ENCODE measurements around the gene GNA12.

The GNA12 gene

DNA sequence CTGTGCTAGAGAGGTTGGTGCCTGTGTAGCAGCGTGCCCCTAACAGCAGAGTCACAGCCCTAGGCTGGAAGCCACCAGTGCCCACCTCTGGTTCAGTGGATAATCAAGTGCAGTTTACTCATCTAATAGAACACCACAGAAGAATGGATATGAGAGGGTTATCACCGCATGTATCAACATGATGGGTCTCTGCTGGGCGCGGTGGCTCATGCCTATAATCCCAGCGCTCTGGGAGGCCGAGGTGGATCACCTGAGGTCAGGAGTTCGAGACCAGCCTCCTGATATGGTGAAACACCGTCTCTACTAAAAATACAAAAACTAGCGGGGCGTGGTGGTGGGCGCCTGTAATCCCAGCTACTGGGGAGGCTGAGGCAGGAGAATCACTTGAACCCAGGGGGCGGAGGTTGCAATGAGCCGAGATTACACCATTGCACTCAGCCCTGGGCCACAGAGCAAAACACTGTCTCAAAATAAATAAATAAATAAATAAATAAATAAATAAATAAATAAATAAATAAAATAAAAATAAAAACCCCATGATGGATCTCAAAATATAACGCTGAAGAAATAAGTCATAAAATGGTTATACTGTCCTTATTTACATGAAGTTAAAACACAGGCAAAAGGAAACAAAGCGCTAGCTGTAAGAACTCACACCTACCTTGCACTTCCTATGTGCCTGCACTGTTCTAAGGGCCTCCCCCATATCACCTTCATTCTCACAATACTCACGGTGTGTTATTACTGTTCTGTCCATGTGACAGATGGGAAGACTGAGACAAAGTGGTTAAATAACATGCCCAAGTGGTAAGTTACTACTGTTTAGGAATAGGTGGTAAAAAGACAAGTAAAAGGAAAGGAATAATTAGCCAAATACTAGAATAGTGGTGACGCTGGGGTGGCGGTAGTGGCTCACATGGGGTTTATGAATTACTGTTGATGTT, 85.2 kb downstream of the GNA12 start:
- no peak for TF ChIP-seq EP300 (IDR thresholded peaks at IDR 0.05; ENCODE audit: borderline replicate concordance)
- TF ChIP-seq ZBTB7A (IDR thresholded peaks at IDR 0.05; ENCODE audit: low read depth) = no peak
- TF ChIP-seq, protein P1, sequence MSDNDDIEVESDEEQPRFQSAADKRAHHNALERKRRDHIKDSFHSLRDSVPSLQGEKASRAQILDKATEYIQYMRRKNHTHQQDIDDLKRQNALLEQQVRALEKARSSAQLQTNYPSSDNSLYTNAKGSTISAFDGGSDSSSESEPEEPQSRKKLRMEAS (IDR thresholded peaks at IDR 0.05) = no peak
- TF ChIP-seq TAF1 (IDR thresholded peaks at IDR 0.05; ENCODE audit: low read depth) = no peak
- no peak for TF ChIP-seq RAD21 (IDR thresholded peaks at IDR 0.05; ENCODE audit: low read depth)
- no peak for TF ChIP-seq TEAD4 (IDR thresholded peaks at IDR 0.05)
- TF ChIP-seq, protein P2, sequence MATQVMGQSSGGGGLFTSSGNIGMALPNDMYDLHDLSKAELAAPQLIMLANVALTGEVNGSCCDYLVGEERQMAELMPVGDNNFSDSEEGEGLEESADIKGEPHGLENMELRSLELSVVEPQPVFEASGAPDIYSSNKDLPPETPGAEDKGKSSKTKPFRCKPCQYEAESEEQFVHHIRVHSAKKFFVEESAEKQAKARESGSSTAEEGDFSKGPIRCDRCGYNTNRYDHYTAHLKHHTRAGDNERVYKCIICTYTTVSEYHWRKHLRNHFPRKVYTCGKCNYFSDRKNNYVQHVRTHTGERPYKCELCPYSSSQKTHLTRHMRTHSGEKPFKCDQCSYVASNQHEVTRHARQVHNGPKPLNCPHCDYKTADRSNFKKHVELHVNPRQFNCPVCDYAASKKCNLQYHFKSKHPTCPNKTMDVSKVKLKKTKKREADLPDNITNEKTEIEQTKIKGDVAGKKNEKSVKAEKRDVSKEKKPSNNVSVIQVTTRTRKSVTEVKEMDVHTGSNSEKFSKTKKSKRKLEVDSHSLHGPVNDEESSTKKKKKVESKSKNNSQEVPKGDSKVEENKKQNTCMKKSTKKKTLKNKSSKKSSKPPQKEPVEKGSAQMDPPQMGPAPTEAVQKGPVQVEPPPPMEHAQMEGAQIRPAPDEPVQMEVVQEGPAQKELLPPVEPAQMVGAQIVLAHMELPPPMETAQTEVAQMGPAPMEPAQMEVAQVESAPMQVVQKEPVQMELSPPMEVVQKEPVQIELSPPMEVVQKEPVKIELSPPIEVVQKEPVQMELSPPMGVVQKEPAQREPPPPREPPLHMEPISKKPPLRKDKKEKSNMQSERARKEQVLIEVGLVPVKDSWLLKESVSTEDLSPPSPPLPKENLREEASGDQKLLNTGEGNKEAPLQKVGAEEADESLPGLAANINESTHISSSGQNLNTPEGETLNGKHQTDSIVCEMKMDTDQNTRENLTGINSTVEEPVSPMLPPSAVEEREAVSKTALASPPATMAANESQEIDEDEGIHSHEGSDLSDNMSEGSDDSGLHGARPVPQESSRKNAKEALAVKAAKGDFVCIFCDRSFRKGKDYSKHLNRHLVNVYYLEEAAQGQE (IDR thresholded peaks at IDR 0.05; ENCODE audit: low read depth) = no peak
- TF ChIP-seq CREB1 (IDR thresholded peaks at IDR 0.05; ENCODE audit: low read depth) = no peak
- TF ChIP-seq CEBPB (IDR thresholded peaks at IDR 0.05) = no peak
- TF ChIP-seq YY1 (IDR thresholded peaks at IDR 0.05; ENCODE audit: low read depth) = no peak
- TF ChIP-seq FOXM1 (IDR thresholded peaks at IDR 0.05; ENCODE audit: borderline replicate concordance, low read depth) = no peak
- TF ChIP-seq TCF12 (IDR thresholded peaks at IDR 0.05; ENCODE audit: low read depth) = no peak
- no peak for TF ChIP-seq EGR1 (IDR thresholded peaks at IDR 0.05)
- TF ChIP-seq, protein P3, sequence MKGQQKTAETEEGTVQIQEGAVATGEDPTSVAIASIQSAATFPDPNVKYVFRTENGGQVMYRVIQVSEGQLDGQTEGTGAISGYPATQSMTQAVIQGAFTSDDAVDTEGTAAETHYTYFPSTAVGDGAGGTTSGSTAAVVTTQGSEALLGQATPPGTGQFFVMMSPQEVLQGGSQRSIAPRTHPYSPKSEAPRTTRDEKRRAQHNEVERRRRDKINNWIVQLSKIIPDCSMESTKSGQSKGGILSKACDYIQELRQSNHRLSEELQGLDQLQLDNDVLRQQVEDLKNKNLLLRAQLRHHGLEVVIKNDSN (IDR thresholded peaks at IDR 0.05) = no peak
- no peak for TF ChIP-seq NFIC (IDR thresholded peaks at IDR 0.05)

DNA sequence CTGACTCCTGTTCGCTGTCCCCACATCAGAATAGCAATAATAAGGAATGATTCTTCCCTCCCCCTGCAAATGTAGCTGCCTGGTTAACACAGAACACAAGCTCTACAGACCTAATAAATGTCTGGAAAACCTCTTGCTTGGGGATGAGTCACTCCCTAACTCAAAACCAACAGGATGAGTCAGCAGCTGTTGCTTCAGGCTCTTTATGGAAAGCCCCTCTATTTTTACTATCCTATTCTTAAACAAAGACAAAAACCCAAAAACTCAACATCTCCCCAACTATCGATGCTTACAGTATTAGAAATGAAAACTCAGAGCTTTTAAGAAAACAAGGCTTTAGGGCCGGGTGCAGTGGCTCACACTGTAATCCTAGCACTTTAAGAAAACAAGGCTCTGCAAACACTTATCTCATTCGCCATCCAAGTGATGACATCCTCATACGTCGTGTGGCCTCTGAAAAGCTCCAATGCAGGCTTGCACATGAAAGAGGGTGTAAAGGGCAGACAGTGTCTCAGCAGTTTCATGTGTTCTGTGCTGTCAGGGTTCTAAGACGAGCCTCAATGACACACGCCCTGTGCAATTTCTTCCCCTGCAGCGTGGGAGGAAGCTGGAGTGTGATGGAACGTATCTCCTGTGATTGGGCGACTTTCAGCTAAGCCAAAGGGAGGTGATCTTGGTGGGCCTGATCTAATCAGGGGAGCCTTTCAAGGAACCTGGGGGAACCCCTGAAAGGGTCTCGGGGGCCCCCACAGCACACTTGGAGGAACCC, 86.0 kb downstream of the GNA12 start:
- no peak for TF ChIP-seq TAF1 (IDR thresholded peaks at IDR 0.05; ENCODE audit: low read depth)
- TF ChIP-seq CEBPB (IDR thresholded peaks at IDR 0.05) = no peak
- TF ChIP-seq, protein P2 (IDR thresholded peaks at IDR 0.05; ENCODE audit: low read depth) = no peak
- no peak for TF ChIP-seq ZBTB7A (IDR thresholded peaks at IDR 0.05; ENCODE audit: low read depth)
- no peak for TF ChIP-seq TCF12 (IDR thresholded peaks at IDR 0.05; ENCODE audit: low read depth)
- TF ChIP-seq, protein P1 (IDR thresholded peaks at IDR 0.05) = no peak
- no peak for TF ChIP-seq YY1 (IDR thresholded peaks at IDR 0.05; ENCODE audit: low read depth)
- no peak for TF ChIP-seq TEAD4 (IDR thresholded peaks at IDR 0.05)
- TF ChIP-seq, protein P3 (IDR thresholded peaks at IDR 0.05) = no peak

DNA sequence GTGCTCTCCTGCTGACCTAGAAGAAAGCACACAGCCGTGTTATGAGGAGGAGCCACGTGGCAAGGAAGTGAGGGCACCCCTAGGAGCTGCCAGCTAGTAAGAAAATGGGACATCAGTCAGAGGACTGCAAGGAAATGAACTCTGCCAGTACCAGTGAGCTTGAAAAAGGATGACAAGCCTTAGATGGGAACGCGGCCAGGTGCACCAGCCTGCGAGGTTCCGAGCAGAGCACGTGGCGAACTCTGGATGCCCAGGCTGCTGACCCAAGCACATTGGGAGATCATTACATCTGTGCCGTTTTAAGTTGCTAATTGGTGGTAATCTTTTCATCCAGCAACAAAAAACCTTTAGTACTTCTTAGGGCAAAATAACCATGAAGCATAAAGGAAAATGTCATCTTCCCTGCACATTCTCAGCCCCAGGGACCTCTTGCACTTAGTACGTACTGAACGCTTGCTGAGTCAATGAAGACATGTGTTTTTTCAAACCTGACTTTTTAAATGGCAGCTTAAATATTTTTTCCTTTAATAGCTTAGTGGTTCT, 86.7 kb downstream of the GNA12 start:
- TF ChIP-seq FOXM1 (IDR thresholded peaks at IDR 0.05; ENCODE audit: borderline replicate concordance, low read depth) = no peak
- no peak for TF ChIP-seq TCF12 (IDR thresholded peaks at IDR 0.05; ENCODE audit: low read depth)
- no peak for TF ChIP-seq EGR1 (IDR thresholded peaks at IDR 0.05)
- TF ChIP-seq CREB1 (IDR thresholded peaks at IDR 0.05; ENCODE audit: low read depth) = no peak
- TF ChIP-seq TAF1 (IDR thresholded peaks at IDR 0.05; ENCODE audit: low read depth) = no peak
- TF ChIP-seq YY1 (IDR thresholded peaks at IDR 0.05; ENCODE audit: low read depth) = no peak
- no peak for TF ChIP-seq RAD21 (IDR thresholded peaks at IDR 0.05; ENCODE audit: low read depth)
- TF ChIP-seq ZBTB7A (IDR thresholded peaks at IDR 0.05; ENCODE audit: low read depth) = no peak
- no peak for TF ChIP-seq CEBPB (IDR thresholded peaks at IDR 0.05)
- TF ChIP-seq, protein P1 (IDR thresholded peaks at IDR 0.05) = no peak
- TF ChIP-seq EP300 (IDR thresholded peaks at IDR 0.05; ENCODE audit: borderline replicate concordance) = no peak
- TF ChIP-seq, protein P3 (IDR thresholded peaks at IDR 0.05) = no peak
- TF ChIP-seq, protein P2 (IDR thresholded peaks at IDR 0.05; ENCODE audit: low read depth) = no peak
- TF ChIP-seq TEAD4 (IDR thresholded peaks at IDR 0.05) = no peak
- TF ChIP-seq NFIC (IDR thresholded peaks at IDR 0.05) = no peak

Data from Ishikawa (cell line).